Measurements from ENCODE around the gene FSCN2.

FSCN2 gene

DNA sequence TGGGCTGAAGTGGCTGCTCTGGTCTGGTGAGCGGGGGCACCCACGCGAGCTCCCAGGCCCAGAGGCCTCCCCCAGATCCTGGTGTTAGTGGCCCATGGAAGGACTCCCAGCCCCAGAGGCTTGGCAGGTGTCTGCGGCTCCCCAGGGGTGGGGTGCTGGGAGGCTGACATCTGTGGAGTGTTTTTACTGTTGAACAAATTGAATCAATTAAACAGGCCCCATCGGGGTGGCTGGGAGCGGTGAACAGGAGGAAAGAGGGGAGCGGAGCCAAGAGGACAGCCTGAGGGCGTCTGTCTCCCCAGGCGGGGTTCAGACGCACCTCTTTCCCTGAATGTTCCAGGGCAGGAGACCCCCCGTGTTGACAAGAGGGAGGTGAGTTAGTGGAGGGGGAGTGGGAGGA lies 45.5 kb upstream of the FSCN2 start:
- DNase-seq (ENCODE audit: low spot score), result no peak
- in situ Hi-C loops (cut with MboI; ENCODE audit: low sequenced_read_pairs, unreplicated experiment), result loop anchor here (10.0 kb wide), 1 partner anchor 228 kb away; no protein-coding TSS in a partner anchor
- TF ChIP-seq, protein P1, sequence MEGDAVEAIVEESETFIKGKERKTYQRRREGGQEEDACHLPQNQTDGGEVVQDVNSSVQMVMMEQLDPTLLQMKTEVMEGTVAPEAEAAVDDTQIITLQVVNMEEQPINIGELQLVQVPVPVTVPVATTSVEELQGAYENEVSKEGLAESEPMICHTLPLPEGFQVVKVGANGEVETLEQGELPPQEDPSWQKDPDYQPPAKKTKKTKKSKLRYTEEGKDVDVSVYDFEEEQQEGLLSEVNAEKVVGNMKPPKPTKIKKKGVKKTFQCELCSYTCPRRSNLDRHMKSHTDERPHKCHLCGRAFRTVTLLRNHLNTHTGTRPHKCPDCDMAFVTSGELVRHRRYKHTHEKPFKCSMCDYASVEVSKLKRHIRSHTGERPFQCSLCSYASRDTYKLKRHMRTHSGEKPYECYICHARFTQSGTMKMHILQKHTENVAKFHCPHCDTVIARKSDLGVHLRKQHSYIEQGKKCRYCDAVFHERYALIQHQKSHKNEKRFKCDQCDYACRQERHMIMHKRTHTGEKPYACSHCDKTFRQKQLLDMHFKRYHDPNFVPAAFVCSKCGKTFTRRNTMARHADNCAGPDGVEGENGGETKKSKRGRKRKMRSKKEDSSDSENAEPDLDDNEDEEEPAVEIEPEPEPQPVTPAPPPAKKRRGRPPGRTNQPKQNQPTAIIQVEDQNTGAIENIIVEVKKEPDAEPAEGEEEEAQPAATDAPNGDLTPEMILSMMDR (IDR thresholded peaks at IDR 0.05; ENCODE audit: borderline replicate concordance, control extremely low read depth, extremely low read depth, insufficient read depth, missing control alignments), result no peak

DNA sequence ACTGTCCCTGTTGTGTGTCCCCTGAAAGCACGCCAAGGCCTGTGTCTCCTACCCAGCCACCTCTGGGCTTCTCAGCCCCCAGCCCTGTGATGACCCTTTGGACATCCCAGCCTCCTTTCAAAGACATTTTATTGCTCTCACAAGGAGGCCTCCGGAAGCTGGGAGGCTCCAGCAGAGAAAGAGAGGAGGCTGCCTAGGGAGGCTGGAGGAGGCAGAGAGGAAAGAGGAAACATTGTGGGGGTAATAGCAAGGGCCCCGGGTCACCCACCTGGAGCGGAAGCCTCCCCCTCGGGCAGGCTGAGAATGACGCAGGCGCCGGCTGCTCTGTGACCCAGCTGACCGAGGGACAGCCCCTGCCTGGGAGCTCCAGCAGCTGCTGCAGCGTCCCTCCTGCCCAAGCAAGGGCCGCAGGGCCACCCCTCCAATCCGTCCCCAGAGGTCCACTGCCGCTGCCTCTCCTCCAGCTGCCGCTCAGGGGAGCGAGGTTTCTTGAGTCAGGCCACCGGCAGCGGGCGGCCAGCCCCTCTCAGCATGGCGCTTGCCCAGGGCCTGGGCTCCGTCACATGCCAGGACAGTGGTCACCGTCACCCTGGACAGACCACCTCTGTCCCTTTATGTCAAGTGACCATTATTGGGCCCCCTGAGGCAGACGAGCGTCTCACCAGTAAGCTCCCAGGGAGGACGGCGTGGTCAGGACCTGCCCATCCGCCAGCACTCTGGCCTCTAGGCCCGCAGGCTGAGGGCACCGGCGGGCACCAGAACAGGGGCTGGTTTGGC lies 44.9 kb upstream of the FSCN2 start:
- in situ Hi-C loops (cut with MboI; ENCODE audit: low sequenced_read_pairs, unreplicated experiment), result loop anchor here (10.0 kb wide), 1 partner anchor 228 kb away; no protein-coding TSS in a partner anchor

GRCh38 chr17:81483862-81484194 lies 44.3 kb upstream of the FSCN2 start:
- TF ChIP-seq, protein P1 (IDR thresholded peaks at IDR 0.05; ENCODE audit: borderline replicate concordance, control extremely low read depth, extremely low read depth, insufficient read depth, missing control alignments), result no peak
- in situ Hi-C loops (cut with MboI; ENCODE audit: low sequenced_read_pairs, unreplicated experiment), result loop anchor here (10.0 kb wide), 1 partner anchor 229 kb away; no protein-coding TSS in a partner anchor
- no peak for DNase-seq (ENCODE audit: low spot score)

More for the DNA sequence above, 44.9 kb upstream of the FSCN2 start:
- TF ChIP-seq, protein P1 (IDR thresholded peaks at IDR 0.05; ENCODE audit: borderline replicate concordance, control extremely low read depth, extremely low read depth, insufficient read depth, missing control alignments), result no peak
- DNase-seq (ENCODE audit: low spot score), result peak; percentile 84

GRCh38 chr17:81484195-81484979 lies 43.8 kb upstream of the FSCN2 start:
- in situ Hi-C loops (cut with MboI; ENCODE audit: low sequenced_read_pairs, unreplicated experiment), result loop anchor here (10.0 kb wide), 1 partner anchor 230 kb away; no protein-coding TSS in a partner anchor
- TF ChIP-seq, protein P1 (IDR thresholded peaks at IDR 0.05; ENCODE audit: borderline replicate concordance, control extremely low read depth, extremely low read depth, insufficient read depth, missing control alignments), result peak; percentile 99
- DNase-seq (ENCODE audit: low spot score), result peak; percentile 92

DNA sequence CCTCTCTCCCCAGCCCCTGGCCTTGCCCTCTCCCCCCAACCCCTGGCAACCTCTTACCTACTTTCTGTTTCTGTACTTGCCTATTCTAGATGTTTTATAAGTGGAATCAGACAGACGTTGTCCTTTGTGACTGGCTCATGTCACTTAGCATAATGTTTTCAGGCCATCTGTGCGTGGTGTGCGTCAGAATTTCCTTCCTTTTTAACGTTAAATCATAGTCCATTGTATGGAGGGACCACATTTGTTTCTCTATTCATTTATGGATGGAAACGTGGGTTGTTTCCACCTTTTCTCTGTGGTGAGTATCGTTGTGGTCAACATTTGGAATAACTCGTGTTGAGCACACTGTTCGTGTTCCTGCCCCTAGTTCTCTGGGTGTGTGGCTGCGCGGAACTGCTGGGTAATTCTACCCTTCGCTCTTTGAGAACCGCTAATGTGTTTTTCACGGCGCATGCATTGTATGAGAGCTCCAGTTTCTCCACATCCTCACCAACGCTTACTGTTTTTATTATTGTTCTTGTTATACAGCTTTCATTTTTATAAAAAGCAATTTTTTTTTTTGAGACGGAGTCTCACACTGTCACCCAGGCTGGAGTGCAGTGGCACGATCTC lies 41.9 kb upstream of the FSCN2 start:
- TF ChIP-seq, protein P1 (IDR thresholded peaks at IDR 0.05; ENCODE audit: borderline replicate concordance, control extremely low read depth, extremely low read depth, insufficient read depth, missing control alignments), result no peak
- in situ Hi-C loops (cut with MboI; ENCODE audit: low sequenced_read_pairs, unreplicated experiment), result loop anchor here (10.0 kb wide), 1 partner anchor 232 kb away; no protein-coding TSS in a partner anchor
- no peak for DNase-seq (ENCODE audit: low spot score)

GRCh38 chr17:81487089-81487486 lies 41.1 kb upstream of the FSCN2 start:
- in situ Hi-C loops (cut with MboI; ENCODE audit: low sequenced_read_pairs, unreplicated experiment), result loop anchor here (10.0 kb wide), 1 partner anchor 232 kb away; no protein-coding TSS in a partner anchor
- DNase-seq (ENCODE audit: low spot score), result no peak
- TF ChIP-seq, protein P1 (IDR thresholded peaks at IDR 0.05; ENCODE audit: borderline replicate concordance, control extremely low read depth, extremely low read depth, insufficient read depth, missing control alignments), result no peak
